GM21367 (cell line): ENCODE measurements around the gene EPHA10.

ENCODE experiments used
- ATAC-seq: cut with Tn5 transposase; IDR thresholded peaks from one replicate; pipeline ENCODE4 v1.9.1; 2021; ENCODE audit not compliant: unreplicated experiment

EPHA10 gene

DNA sequence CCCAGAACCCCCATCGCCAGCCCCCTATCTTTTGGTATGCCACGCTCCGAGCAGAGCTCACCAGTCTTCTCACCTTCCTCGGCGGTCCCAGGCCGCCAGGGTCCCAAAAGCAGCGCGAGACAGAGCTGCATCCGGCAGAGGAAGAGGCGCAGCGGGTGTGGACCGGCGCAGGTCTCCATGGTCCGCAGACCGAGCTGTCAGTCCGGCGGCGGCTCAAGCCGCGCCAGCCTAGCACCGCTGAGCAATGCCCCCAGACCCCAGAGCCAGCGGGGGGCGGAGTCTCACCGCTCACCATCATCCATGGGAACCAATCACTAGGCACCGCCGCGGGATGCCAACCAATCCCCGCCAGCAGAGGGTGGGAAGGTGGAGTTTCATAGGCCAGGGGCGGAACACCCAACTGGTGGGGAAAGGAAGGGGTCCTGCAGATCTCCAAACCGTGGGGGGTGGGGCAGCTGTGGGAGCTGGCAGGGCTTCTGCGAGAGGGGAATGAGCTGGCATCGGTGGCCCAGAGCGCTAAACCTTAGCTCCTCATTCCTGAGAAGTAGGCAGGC is at the start of gene EPHA10:
TSS of gene EPHA10 (minus strand) at position 233 of the 554 bp plus-strand sequence. CDS start at position 179, 54 bp downstream.
- ATAC-seq, result no peak

- ATAC-seq, result no peak
Measured at GRCh38 chr1:37814252-37814651, 49.3 kb upstream of the EPHA10 start.

- ATAC-seq, result no peak
Measured at GRCh38 chr1:37813529-37814145, 48.7 kb upstream of the EPHA10 start.

DNA sequence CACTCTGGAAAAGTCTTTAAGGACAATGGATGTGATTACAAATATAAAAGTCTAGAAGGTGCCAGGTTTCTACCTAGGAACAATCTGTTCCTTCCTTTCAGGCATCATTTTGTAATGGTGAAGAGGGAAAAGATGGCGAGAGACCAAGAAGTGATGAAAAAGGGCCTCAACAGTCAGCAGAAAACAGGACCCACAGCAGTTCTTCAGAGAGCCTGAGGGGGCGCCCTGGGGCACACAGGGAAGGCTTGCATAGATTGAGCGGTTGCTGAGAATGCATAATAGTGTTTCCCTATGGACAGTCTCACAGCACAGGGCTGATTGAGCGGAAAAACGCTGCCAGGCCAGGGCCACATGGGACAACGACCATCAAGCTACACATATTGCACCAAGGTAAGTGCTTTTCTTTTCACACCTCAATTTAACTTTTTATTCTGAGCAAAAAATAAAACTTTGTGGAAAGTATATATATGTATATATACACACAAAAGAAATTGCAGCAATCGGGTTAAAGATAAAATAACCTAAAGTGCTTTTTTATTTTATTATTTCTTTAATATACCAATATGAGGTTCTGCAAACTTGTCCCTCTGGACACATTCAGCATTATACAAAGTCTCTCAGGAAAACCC is 46.2 kb upstream of the EPHA10 start:
- ATAC-seq, result no peak

DNA sequence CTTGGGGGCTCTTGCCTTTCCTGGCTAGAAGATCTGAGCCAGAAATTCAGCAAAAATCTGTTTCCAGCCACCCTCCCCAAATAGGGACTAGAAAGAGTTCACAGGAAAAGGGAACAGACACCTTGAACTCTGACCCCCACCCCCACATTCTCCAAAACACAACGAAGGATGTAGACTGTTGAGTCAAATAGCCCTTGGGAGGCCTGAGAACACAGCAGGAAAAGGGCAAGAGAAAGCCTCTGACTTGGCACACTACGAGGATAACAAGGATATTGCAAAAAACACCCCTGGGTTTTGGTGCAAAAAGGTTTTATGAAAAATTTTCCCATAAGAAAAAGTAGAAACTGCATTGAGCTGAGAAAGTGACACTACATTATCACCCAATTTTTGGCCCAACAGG is 45.0 kb upstream of the EPHA10 start:
- no peak for ATAC-seq

GRCh38 chr1:37808369-37809319 is 43.7 kb upstream of the EPHA10 start:
- peak; percentile 26 for ATAC-seq

GRCh38 chr1:37807555-37808368 is 42.8 kb upstream of the EPHA10 start, which contains the start of the genes C1orf122 and YRDC:
C1orf122 (plus strand) TSS chr1:37807790; CDS start chr1:37808405, 615 bp downstream.
YRDC (minus strand) TSS chr1:37808208; CDS start chr1:37808180, 28 bp downstream.
- peak; percentile 69 for ATAC-seq

GRCh38 chr1:37807220-37807554 is 42.3 kb upstream of the EPHA10 start:
- no peak for ATAC-seq

- ATAC-seq, result no peak
Measured at GRCh38 chr1:37802439-37802838, 37.5 kb upstream of the EPHA10 start.

- no peak for ATAC-seq
Measured at GRCh38 chr1:37797750-37798345, 32.9 kb upstream of the EPHA10 start.

GRCh38 chr1:37795340-37796125 is 30.6 kb upstream of the EPHA10 start:
- ATAC-seq, result no peak

- ATAC-seq, result no peak
Measured at GRCh38 chr1:37794372-37795339, 29.7 kb upstream of the EPHA10 start.

DNA sequence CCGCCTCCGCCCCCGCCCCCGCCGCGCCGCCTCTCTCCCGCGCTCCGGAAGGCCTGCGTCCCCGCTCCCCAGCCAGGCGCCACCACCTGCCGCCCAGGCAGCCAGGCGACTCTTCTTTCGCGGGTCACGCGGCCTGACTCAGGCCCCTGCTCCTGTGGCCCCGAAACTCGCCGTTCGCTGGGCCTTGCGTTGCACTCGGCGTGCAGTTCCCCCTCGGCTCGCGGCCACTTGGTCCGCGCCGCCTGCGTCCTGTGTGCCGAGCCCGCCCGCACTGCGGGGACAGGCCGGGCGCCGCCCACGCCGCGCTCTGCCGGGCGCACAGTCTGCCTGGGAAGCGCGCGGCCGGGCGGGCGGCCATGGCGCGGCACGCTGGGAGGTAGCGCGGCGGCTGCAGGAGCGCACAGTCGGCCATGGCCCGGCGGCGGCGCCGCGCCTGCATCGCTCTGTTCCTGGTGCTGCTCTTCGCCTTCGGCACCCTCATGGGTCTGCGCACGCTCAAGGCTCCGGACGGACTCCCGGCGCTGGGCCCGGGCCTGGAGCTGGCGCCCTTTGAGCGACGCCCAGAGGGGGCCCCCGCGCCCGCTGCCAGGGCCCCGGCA is 29.0 kb upstream of the EPHA10 start, which contains the start of gene MANEAL:
TSS of gene MANEAL (plus strand) at position 75 of the 599 bp plus-strand sequence. CDS start at position 411, 336 bp downstream.
- no peak for ATAC-seq

DNA sequence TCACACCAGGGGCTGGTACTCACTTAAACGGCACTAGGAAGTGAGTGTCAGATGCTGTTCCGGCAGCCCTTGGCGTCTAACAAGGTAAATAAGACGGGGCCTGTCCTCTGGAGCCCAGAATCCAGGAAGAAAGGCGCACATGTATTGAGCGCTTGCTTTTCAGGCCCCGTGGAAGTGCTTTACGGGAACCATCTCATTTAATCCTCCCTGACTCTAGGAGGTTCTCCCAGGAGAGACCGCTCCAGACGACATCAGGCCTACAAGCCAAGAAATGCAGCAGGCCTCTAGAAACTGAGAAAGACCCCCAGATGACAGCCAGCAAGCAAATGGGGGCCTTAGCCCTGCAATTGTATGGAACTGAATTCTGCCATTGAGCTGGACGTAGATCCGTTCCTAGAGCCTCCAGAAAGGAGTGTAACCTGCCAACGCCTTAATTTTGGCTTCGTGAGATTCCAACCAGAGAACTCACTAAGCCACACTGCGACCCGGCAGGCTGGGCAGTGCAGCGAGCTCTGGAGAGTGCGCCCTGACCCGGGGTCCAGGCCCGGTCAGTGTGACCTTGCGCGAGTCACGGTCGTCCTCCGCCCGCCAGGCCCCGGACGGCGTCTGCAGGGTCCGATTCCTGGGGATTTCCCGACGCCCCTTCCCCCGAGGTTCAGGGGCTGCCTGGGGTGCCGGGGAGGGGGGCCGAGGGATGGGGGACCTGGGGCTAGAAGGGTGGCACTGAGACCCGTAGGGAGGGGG is 28.2 kb upstream of the EPHA10 start:
- no peak for ATAC-seq

DNA sequence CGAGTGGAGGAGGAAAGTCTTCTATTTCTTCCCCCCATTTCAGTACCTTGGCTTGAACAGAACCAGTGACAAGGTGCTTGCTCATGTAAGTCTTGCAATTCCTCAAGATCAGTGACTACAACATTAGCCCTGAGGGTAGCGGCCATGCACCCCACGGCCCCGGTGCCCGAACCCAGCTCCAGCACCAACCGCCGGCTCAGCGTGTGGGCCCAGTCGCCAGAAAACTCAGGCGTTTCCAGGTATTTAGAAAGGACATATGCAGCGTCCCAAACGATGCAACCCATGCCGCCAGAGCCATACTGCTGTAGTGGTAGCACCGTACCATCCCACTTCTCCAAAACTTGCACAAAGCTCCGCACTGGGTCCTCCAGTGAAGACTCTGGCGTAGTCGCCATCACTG is 17.6 kb upstream of the EPHA10 start:
- ATAC-seq, result no peak

DNA sequence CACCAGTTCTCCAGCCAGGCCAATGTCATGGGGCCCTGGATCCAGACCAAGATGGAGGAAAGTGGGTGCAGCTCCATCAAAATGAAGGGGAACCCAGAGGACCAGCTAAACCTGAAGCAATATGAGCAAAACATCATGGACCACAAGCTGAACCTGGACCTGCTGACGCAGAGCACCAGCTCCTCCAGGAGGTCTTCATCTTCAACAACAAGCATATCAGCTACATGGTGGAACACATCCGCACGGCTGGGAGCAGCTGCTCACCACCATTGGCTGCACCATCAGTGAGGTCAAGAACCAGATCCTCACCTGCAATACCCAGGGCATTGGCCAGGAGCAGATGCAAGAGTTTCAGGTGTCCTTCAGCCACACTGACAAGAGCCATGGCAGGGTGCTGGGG is 13.7 kb upstream of the EPHA10 start:
- ATAC-seq, result no peak

DNA sequence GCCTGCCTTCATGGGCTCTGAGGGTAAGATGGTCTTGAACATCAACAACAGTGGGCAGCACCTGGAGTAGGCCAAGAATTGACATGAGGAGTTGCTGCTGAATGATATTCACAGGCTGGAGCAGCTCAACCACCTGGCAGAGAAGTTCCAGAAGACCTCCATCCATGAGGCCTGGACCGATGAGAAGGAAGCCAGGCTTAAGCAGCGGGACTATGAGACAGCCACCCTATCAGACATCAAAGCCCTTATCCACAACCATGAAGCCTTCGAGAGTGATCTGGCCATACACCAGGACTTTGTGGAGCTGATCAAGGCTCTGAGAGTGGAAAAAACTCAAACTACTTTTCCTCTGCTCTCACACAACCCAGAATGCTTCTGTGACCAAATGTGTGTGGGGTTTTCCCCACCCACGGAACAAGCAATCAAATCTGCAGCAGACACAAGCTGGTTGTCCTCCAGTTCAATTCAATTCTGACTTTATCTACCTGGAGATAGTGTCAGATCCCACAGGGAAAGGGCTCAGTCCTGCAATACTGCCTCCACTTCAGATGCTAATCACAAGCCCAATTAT is 12.1 kb upstream of the EPHA10 start:
- no peak for ATAC-seq
